ENCODE measurements around the gene ENPP6.
"Not testable (repeated sequence)": the region's sequence is repeated elsewhere in the genome, so short reads cannot be mapped to it uniquely, and the experiment has no call there.

Gene ENPP6

DNA sequence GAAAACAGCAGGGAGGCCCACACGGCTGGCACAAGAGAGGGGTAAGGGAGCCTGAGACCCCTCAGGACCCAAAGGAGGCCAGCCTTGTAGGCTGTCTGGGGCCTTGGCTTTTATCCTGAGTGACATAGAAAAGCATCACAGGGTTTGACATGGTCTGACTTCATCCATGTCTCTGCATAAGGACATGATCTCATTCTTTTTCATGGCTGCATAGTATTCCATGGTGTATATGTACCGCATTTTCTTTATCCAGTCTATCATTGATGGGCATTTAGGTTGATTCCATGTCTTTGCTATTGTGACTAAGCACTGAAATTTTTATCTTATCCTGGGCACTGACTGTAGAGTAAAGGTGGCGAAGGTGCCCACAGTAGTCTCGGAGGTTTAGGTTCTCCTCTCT lies 166.4 kb downstream of the ENPP6 start:
- not testable (repeated sequence) for DNase-seq

DNA sequence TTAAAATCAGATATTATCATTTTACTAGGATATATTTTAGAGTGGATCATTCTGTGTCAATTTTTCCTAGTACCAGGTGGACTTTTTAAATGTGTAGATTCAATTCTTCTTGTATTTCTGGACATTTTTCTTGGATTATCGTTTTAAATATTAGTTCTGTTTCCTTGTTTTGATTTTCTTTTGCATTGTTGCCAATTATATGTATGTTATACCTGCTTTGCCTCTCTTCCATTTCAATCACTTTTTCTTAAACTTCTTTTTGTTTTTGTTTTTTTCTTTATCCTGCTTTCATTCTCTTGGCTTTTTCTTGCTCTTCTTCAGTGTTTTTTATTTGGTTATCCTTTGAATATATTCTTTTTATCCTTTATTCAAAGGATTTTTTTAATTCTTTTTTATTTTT lies 171.5 kb downstream of the ENPP6 start:
- DNase-seq, result no peak

DNA sequence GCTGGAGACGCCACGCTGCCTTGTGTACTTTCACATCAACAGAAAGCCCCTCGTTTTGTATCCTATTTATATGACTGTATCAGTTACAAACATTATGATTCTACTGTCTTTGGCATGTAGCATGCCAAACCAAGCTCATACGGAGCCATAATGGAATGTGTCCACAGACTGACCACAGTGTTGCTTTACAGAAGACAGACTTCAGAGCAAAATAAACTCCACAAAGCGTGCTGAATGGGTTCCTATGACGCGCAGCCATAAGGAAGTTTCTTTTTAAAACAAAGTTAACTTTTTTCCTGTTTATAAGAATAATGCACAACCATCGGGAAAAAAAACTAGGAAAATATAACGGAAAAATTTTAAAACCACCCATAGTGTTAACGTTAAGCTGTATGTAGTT lies 176.5 kb downstream of the ENPP6 start:
- no peak for DNase-seq

DNA sequence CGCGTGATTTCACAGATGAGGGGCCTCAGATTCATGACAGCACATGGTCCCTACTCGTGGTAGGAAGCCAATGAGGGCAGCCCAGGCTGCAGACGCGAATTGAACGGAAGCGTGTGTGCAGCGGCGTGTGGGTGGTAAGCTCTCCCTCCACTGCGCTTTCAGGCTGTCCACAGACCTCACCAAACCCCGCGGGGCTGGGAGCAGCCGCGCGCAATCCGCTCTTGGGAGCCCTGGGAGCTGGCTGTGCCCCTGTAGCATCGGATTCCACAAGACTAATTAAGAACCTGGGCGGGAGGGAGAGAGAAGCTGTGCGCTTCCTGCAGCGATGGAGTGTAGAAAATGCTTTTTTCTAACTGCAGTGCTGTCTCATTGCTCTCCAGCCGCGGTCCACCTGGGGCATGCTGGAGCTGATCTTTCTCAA lies 177.7 kb downstream of the ENPP6 start:
- DNase-seq, result no peak

All from stimulated activated CD4-positive, alpha-beta T cell treated with anti-CD3 and anti-CD28 coated beads, Interleukin-4, amount 100 ng/mL, for 4 hours (primary cell).